H1 (cell line): ENCODE measurements around the gene CD69. TPM values are rescaled to one million over a fixed set of nuclear protein-coding genes. Genes with fewer than 3 reads are reported as not detected.

Experiments
- CTCF ChIA-PET: fragments of 300-600 bp; sonication (Branson Sonifier 250); formaldehyde crosslinking; loops from one replicate; lab custom pipeline; 2021; ENCODE audit not compliant: partially characterized antibody; lab: Charles Lee
- POLR2A ChIA-PET: fragments of 300-600 bp; sonication (Branson Sonifier 250); formaldehyde crosslinking; loops from one replicate; lab custom pipeline; 2021; ENCODE audit warnings: inconsistent platforms; ENCODE audit not compliant: partially characterized antibody; lab: Charles Lee
- DNase-seq, 2 experiments: peaks; one replicate each; pipeline versions ENCODE4 v3.0.0 to v3.0.0-alpha.2; 2010 to 2022; ENCODE audit warnings: low spot score in 2 of 2, low read depth in 1 of 2, mixed read lengths in 1 of 2
- FAIRE-seq: peaks from 2 replicates; lab custom pipeline; 2011; peaks lifted over from hg19 to GRCh38; lab: Jason Lieb, UNC
- H2AFZ ChIP-seq: 2 replicates; pipeline ENCODE4 v1.8.1; 2012; ENCODE audit warnings: low read length, inconsistent platforms
- H2AK5ac ChIP-seq: 2 replicates; pipeline ENCODE4 v1.6.1; 2013; ENCODE audit warnings: low read depth, low read length
- H2BK120ac ChIP-seq: replicated peaks from 2 replicates; pipeline ENCODE3; 2013; ENCODE audit warnings: low read depth, low read length, inconsistent platforms
- H2BK12ac ChIP-seq: 2 replicates; pipeline ENCODE4 v1.6.1; 2013; ENCODE audit warnings: low read depth, low read length
- H2BK15ac ChIP-seq: 2 replicates; pipeline ENCODE4 v1.6.1; 2013; ENCODE audit warnings: low read length
- H2BK20ac ChIP-seq: 2 replicates; pipeline ENCODE4 v1.6.1; 2013; ENCODE audit warnings: low read length
- H2BK5ac ChIP-seq: 2 replicates; pipeline ENCODE4 v1.6.1; 2013; ENCODE audit warnings: low read depth, low read length
- H3K14ac ChIP-seq: 2 replicates; pipeline ENCODE4 v1.6.1; 2013; ENCODE audit warnings: inconsistent platforms; ENCODE audit not compliant: insufficient read length
- H3K18ac ChIP-seq: 2 replicates; pipeline ENCODE4 v1.6.1; 2013; ENCODE audit warnings: low read length; ENCODE audit errors: extremely low read depth
- H3K23ac ChIP-seq: 2 replicates; pipeline ENCODE4 v1.6.1; 2013; ENCODE audit warnings: inconsistent platforms; ENCODE audit not compliant: insufficient read length
- H3K23me2 ChIP-seq: 2 replicates; pipeline ENCODE4 v1.6.1; 2013; ENCODE audit warnings: low read depth, low read length
- H3K27ac ChIP-seq: 2 replicates; pipeline ENCODE4 v1.6.1; 2011; ENCODE audit warnings: low read depth, low read length, inconsistent platforms
- H3K27me3 ChIP-seq, 4 experiments: replicated peaks in 1 of 4; 1 replicate in 1 of 4; 2 replicates in 3 of 4; pipeline versions ENCODE4 v1.6.1 to v1.8.1; 2011 to 2013; ENCODE audit warnings: low read length in 3 of 4, mild to moderate bottlenecking in 3 of 4, inconsistent platforms in 2 of 4, mixed read lengths in 2 of 4, moderate library complexity in 1 of 4; ENCODE audit not compliant: control insufficient read depth in 3 of 4, insufficient read depth in 3 of 4; ENCODE audit errors: extremely low read depth in 1 of 4
- H3K36me3 ChIP-seq, 4 experiments: 2 replicates each; pipeline versions ENCODE4 v1.6.1 to v1.8.1; 2011 to 2013; ENCODE audit warnings: mild to moderate bottlenecking in 4 of 4, low read length in 3 of 4, moderate library complexity in 2 of 4, control low read depth in 1 of 4, inconsistent platforms in 1 of 4; ENCODE audit not compliant: insufficient read depth in 4 of 4, control insufficient read depth in 2 of 4
- H3K4ac ChIP-seq: replicated peaks from 2 replicates; pipeline ENCODE3; 2013; ENCODE audit warnings: low read length, low read depth, mixed read lengths, inconsistent platforms; ENCODE audit not compliant: insufficient read length
- H3K4me1 ChIP-seq, 4 experiments: replicated peaks in 1 of 4; 1 replicate in 1 of 4; 2 replicates in 3 of 4; pipeline versions ENCODE4 v1.6.1 to v1.8.1; 2011 to 2013; ENCODE audit warnings: low read length in 3 of 4, inconsistent platforms in 2 of 4, mixed read lengths in 1 of 4; ENCODE audit not compliant: insufficient read depth in 4 of 4, control insufficient read depth in 3 of 4
- H3K4me2 ChIP-seq, 2 experiments: 2 replicates each; pipeline versions ENCODE4 v1.6.1 to v1.8.1; 2011 to 2013; ENCODE audit warnings: low read depth in 2 of 2, low read length in 2 of 2, control low read depth in 1 of 2, inconsistent platforms in 1 of 2, mild to moderate bottlenecking in 1 of 2; ENCODE audit not compliant: insufficient read depth in 1 of 2
- H3K4me3 ChIP-seq, 4 experiments: fragments of 200-600, 300-600 bp in 1 of 4; sonication (generic), shearing (Covaris generic), sonication (Bioruptor Twin) in 1 of 4; 2 replicates each; pipeline versions ENCODE4 v1.5.1 to v1.8.1; 2011 to 2016; ENCODE audit warnings: low read length in 4 of 4, low read depth in 3 of 4, control low read depth in 2 of 4, inconsistent platforms in 2 of 4, mild to moderate bottlenecking in 2 of 4, mixed read lengths in 1 of 4, moderate library complexity in 1 of 4; ENCODE audit not compliant: insufficient read depth in 2 of 4; ENCODE audit errors: extremely low read depth in 1 of 4
- H3K56ac ChIP-seq: replicated peaks from 2 replicates; pipeline ENCODE3; 2013; ENCODE audit warnings: low read depth, mild to moderate bottlenecking, mixed read lengths, low read length, inconsistent platforms; ENCODE audit not compliant: insufficient read length
- H3K79me1 ChIP-seq: 2 replicates; pipeline ENCODE4 v1.6.1; 2013; ENCODE audit warnings: low read depth, low read length, control low read depth
- H3K79me2 ChIP-seq, 2 experiments: 2 replicates each; pipeline versions ENCODE4 v1.6.1 to v1.8.1; 2012 to 2013; ENCODE audit warnings: low read length in 2 of 2, mild to moderate bottlenecking in 2 of 2, inconsistent platforms in 1 of 2; ENCODE audit not compliant: insufficient read depth in 2 of 2, control insufficient read depth in 1 of 2
- H3K9ac ChIP-seq, 4 experiments: replicated peaks in 1 of 4; 1 replicate in 1 of 4; 2 replicates in 3 of 4; pipeline versions ENCODE4 v1.6.1 to v1.8.1; 2011 to 2013; ENCODE audit warnings: low read depth in 3 of 4, low read length in 3 of 4, control low read depth in 2 of 4, mild to moderate bottlenecking in 2 of 4, moderate library complexity in 2 of 4, inconsistent platforms in 1 of 4; ENCODE audit errors: extremely low read depth in 1 of 4
- H3K9me3 ChIP-seq, 2 experiments: 2 replicates each; pipeline versions ENCODE4 v1.6.1 to v1.8.1; 2012 to 2013; ENCODE audit warnings: mild to moderate bottlenecking in 2 of 2, moderate library complexity in 2 of 2, control low read depth in 1 of 2, inconsistent platforms in 1 of 2, low read depth in 1 of 2, low read length in 1 of 2, mixed read lengths in 1 of 2; ENCODE audit not compliant: insufficient read depth in 2 of 2
- H4K20me1 ChIP-seq, 2 experiments: replicated peaks in 1 of 2; 2 replicates each; pipeline versions ENCODE3 to v1.8.1; 2011 to 2013; ENCODE audit warnings: inconsistent platforms in 2 of 2, low read length in 2 of 2, mild to moderate bottlenecking in 1 of 2; ENCODE audit not compliant: insufficient read depth in 2 of 2, control insufficient read depth in 1 of 2
- H4K5ac ChIP-seq: 2 replicates; pipeline ENCODE4 v1.6.1; 2013; ENCODE audit warnings: low read length, low read depth, mixed read lengths, inconsistent platforms; ENCODE audit not compliant: insufficient read length
- H4K8ac ChIP-seq: 2 replicates; pipeline ENCODE4 v1.8.0; 2013; ENCODE audit warnings: mild to moderate bottlenecking, moderate library complexity, low read length, inconsistent platforms; ENCODE audit not compliant: insufficient read depth; ENCODE audit errors: extremely low read depth
- H4K91ac ChIP-seq: replicated peaks from 2 replicates; pipeline ENCODE3; 2013; ENCODE audit warnings: low read length, mixed read lengths, inconsistent platforms; ENCODE audit not compliant: insufficient read length
- ATF2 ChIP-seq: IDR thresholded peaks from 2 replicates; pipeline ENCODE4 v1.6.1; 2012; ENCODE audit warnings: low read length, inconsistent platforms
- CHD2 ChIP-seq: IDR thresholded peaks from 2 replicates; pipeline ENCODE4 v1.6.1; 2012; ENCODE audit warnings: low read length, improper control_type of control experiment
- CREB1 ChIP-seq: IDR thresholded peaks from 2 replicates; pipeline ENCODE4 v1.6.1; 2012; ENCODE audit warnings: inconsistent platforms
- KDM1A ChIP-seq: fragments of 200-600, 300-600 bp; sonication (generic); IDR thresholded peaks from 2 replicates; pipeline ENCODE4 v1.7.1; 2016; ENCODE audit warnings: mild to moderate bottlenecking, low read length, borderline replicate concordance
- NANOG ChIP-seq: IDR thresholded peaks from 2 replicates; pipeline ENCODE4 v1.6.1; 2011; ENCODE audit warnings: low read length, low read depth, mild to moderate bottlenecking, inconsistent platforms; ENCODE audit not compliant: insufficient read depth, poor library complexity, severe bottlenecking
- RAD21 ChIP-seq, 2 experiments: IDR thresholded peaks in 1 of 2; conservative IDR thresholded peaks in 1 of 2; 2 replicates each; pipeline ENCODE4 v1.6.1; 2011; ENCODE audit warnings: low read depth in 2 of 2, low read length in 2 of 2, improper control_type of control experiment in 1 of 2, inconsistent platforms in 1 of 2, mild to moderate bottlenecking in 1 of 2, moderate library complexity in 1 of 2
- SIN3A ChIP-seq, 2 experiments: IDR thresholded peaks in 1 of 2; conservative IDR thresholded peaks in 1 of 2; 2 replicates each; pipeline ENCODE4 v1.6.1; 2011 to 2012; ENCODE audit warnings: low read length in 2 of 2, improper control_type of control experiment in 1 of 2, low read depth in 1 of 2, mild to moderate bottlenecking in 1 of 2
- SIX5 ChIP-seq: IDR thresholded peaks from 2 replicates; pipeline ENCODE4 v1.6.1; 2011; ENCODE audit warnings: mild to moderate bottlenecking, low read depth, low read length
- WGBS, 2 experiments: shearing (Covaris generic) in 1 of 2; methylation state at CpG; one replicate each; pipeline versions ENCODE4 v1.1.6 to v1.1.7; 2013 to 2015; ENCODE audit warnings: low lambda C conversion rate in 2 of 2, mixed read lengths in 2 of 2, inconsistent platforms in 1 of 2, low coverage in 1 of 2, missing lambda C conversion rate in 1 of 2; ENCODE audit not compliant: insufficient replicate concordance in 2 of 2, insufficient coverage in 1 of 2, insufficient read length in 1 of 2; ENCODE audit errors: extremely low coverage in 1 of 2, missing lambda C conversion rate in 1 of 2; 5-methylcytosine and 5-hydroxymethylcytosine counted together
- polyA plus RNA-seq, 7 experiments: library from polyadenylated mRNA; depleted of rRNA in 3 of 7; stranded (reverse) in 5 of 7; unstranded in 2 of 7; fragments of >200 nt in 5 of 7; fragments of 200-250 nt in 2 of 7; gene quantifications; 1 replicate in 5 of 7; 2 replicates in 1 of 7; 4 replicates in 1 of 7; pipeline versions ENCODE4 v1.2.1 to v1.2.3, GENCODE V29; 2011 to 2013; ENCODE audit warnings: missing spikeins in 2 of 7, mixed read lengths in 2 of 7
- total RNA-seq: library from RNA; stranded (reverse); fragmentation: NEBNext Ultra II Directional; extraction: Animal tissue kit (Norgen Biotek cat#: 25700); gene quantifications from 2 replicates; pipeline ENCODE4 v1.2.1, GENCODE V29; 2021

The CD69 gene
- total and polyA plus RNA-seq, 2 of the 8 experiments (the other 6 are each of a cell fraction or from before 2014, with no cell fraction given): not detected

GRCh38 chr12:9762369-9762768 lies 1.7 kb upstream of the CD69 start:
- H2AFZ ChIP-seq: no peak overlapping the region
- H3K4me1 ChIP-seq: peaks cover 0 to 4% (median 0%) of the 10 kb centered on the region in 4 experiments; a peak in 1 of 7 replicates
- ChIA-PET POLR2A (no interaction called here), CTCF (interaction anchor here (1.2 to 3.8 kb wide), 3 partner anchors 12 to 35 kb away, joined by 3 to 21 read pairs (median 16); no protein-coding TSS in a partner anchor)
- no peak overlapping the region for H3K4me3 ChIP-seq
- no peaks in the 10 kb centered on the region for H4K20me1 ChIP-seq
- DNase-seq (no peak), FAIRE-seq (no peak)
- no peaks in the 10 kb centered on the region for H3K36me3 ChIP-seq
- no peak overlapping the region for H3K23ac ChIP-seq
- H2BK5ac ChIP-seq: no peak overlapping the region
- no peaks in the 10 kb centered on the region for H3K79me1 ChIP-seq
- no peak overlapping the region for H2BK12ac ChIP-seq
- H3K27ac ChIP-seq: no peak overlapping the region
- no peak overlapping the region for H2BK120ac ChIP-seq
- H4K91ac ChIP-seq: no peak overlapping the region
- no peak overlapping the region for H3K4ac ChIP-seq
- no peak overlapping the region for H2BK20ac ChIP-seq
- no peaks in the 10 kb centered on the region for H3K23me2 ChIP-seq
- 91% methylated on average over 5 of the region's 5 CpGs; no CpG with 5 or more reads in 1 of the 2 experiments for WGBS, 2 experiments
- no peak overlapping the region for H4K5ac ChIP-seq
- H3K9me3 ChIP-seq: no peaks in the 10 kb centered on the region
- H2AK5ac ChIP-seq: no peak overlapping the region
- H3K4me2 ChIP-seq: no peak overlapping the region
- H3K56ac ChIP-seq: no peak overlapping the region
- H3K14ac ChIP-seq: no peak overlapping the region
- H2BK15ac ChIP-seq: no peak overlapping the region
- H4K8ac ChIP-seq: no peak overlapping the region
- no peak overlapping the region for H3K9ac ChIP-seq
- no peak overlapping the region for H3K18ac ChIP-seq
- no peaks in the 10 kb centered on the region for H3K79me2 ChIP-seq
- no peaks in the 10 kb centered on the region for H3K27me3 ChIP-seq
- no peak for TF ChIP-seq SIX5
- TF ChIP-seq SIN3A (conservative IDR thresholded peaks at IDR 0.05 in 1 of 2, IDR thresholded peaks at IDR 0.05 in 1 of 2; ENCODE audit: low read depth in 1 of 2, low read length in 2 of 2): no peak
- no peak for TF ChIP-seq KDM1A
- no peak for TF ChIP-seq NANOG
- no peak for TF ChIP-seq RAD21 (IDR thresholded peaks at IDR 0.05 in 1 of 2, conservative IDR thresholded peaks at IDR 0.05 in 1 of 2; ENCODE audit: low read depth in 2 of 2, low read length in 2 of 2)
- TF ChIP-seq ATF2: no peak
- TF ChIP-seq CREB1: no peak
- TF ChIP-seq CHD2: no peak
